Measurements from ENCODE around the gene BEND6. TPM values are rescaled to one million over a fixed set of nuclear protein-coding genes. Genes with fewer than 3 reads are reported as not detected.
"Not testable (repeated sequence)": the region's sequence is repeated elsewhere in the genome, so short reads cannot be mapped to it uniquely, and the experiment has no call there.

The BEND6 gene
- total RNA-seq, 1 donor, result 34.8 TPM

DNA sequence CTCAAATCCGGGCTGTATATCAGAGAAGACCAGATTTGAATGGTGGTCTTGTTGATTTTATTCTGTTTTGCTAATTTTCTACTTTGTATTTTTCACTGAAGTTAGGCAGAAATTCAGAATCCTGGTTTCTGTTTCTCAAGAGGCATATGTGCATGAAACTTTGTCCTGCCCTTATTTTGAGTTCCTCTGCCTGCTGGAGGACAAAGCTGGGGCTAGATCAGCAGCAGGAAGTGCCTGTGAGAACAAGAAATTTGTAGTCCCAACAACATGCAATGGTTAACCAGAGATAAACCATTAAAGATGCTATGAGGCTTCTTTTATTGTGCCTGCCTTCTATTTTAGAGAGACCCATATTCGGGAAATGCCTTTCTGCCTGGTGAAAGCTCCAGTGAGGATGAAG lies 37.1 kb downstream of the BEND6 start:
- TF ChIP-seq, protein P1, sequence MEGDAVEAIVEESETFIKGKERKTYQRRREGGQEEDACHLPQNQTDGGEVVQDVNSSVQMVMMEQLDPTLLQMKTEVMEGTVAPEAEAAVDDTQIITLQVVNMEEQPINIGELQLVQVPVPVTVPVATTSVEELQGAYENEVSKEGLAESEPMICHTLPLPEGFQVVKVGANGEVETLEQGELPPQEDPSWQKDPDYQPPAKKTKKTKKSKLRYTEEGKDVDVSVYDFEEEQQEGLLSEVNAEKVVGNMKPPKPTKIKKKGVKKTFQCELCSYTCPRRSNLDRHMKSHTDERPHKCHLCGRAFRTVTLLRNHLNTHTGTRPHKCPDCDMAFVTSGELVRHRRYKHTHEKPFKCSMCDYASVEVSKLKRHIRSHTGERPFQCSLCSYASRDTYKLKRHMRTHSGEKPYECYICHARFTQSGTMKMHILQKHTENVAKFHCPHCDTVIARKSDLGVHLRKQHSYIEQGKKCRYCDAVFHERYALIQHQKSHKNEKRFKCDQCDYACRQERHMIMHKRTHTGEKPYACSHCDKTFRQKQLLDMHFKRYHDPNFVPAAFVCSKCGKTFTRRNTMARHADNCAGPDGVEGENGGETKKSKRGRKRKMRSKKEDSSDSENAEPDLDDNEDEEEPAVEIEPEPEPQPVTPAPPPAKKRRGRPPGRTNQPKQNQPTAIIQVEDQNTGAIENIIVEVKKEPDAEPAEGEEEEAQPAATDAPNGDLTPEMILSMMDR (IDR thresholded peaks at IDR 0.05; ENCODE audit: insufficient read depth, low read length), result no peak

DNA sequence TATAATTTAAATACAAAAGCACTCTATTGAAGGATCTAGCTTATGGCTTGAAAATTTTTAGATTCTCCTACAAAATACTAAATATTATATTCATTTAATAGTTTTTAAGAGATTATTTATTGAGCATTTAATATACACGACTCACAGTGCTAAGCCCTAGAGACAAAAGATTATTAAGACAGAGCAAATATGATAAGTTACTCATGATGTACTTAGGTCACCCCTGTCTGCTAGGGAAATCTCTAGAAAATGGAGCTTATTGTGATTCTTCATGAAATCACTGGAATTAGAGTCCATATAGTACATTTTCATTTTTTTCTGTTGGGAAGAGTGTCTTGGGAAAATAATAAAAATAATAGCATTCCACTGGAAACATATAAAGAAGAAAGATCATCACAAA lies 37.8 kb downstream of the BEND6 start:
- no peak overlapping the region for H3K4me3 ChIP-seq (ENCODE audit: low read depth, low read length)
- TF ChIP-seq, protein P1 (IDR thresholded peaks at IDR 0.05; ENCODE audit: insufficient read depth, low read length), result no peak
- DNase-seq (ENCODE audit: low read depth), result no peak

More for the DNA sequence above, 37.1 kb downstream of the BEND6 start:
- H3K4me3 ChIP-seq (ENCODE audit: low read depth, low read length), result no peak overlapping the region
- DNase-seq (ENCODE audit: low read depth), result no peak

DNA sequence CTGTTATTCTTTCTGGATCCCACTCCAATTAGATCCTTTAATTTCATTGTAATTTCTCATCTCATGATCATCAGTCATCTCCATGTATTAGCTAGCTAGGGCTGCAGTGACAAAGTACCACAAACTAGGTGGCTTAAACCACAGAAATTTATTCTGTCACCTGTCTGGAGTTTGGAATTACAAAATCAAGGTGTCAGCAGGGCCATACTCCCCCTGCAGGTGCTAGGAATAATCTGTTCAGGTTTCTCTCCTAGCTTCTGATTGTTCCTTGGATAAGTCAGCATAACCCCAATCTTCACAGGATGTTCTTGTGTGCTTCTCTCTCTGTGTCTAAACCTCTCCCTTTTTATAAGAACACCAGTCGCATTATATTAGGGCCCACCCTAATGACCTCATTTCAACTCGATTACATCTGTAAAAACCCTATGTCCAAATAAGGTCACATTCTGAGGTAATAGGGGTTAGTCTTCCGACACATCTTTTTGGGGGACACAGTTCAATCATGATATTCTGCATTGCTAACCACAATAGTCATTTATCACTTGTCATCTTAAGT lies 40.5 kb downstream of the BEND6 start:
- H3K4me3 ChIP-seq (ENCODE audit: low read depth, low read length), result no peak overlapping the region
- TF ChIP-seq, protein P1 (IDR thresholded peaks at IDR 0.05; ENCODE audit: insufficient read depth, low read length), result no peak
- DNase-seq (ENCODE audit: low read depth), result no peak

DNA sequence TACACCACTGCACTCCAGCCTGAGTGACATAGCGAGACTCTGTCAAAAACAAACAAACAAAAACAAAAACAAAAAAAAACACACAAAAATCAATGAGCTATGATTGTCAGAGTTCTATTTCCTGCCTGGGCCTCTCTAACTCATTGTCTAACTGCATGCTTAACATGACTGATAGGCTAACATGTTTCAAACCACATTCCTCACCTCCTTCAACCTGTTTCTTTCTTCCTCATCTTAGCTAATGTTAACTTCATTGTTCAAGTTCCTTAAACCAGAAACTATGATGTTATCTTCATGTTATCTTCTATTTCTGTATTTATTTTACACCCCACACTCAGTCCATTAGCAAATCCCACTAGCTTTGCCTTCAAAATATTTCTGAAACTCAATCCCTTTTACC lies 41.5 kb downstream of the BEND6 start:
- no peak for DNase-seq (ENCODE audit: low read depth)
- H3K4me3 ChIP-seq (ENCODE audit: low read depth, low read length), result no peak overlapping the region
- TF ChIP-seq, protein P1 (IDR thresholded peaks at IDR 0.05; ENCODE audit: insufficient read depth, low read length), result no peak

DNA sequence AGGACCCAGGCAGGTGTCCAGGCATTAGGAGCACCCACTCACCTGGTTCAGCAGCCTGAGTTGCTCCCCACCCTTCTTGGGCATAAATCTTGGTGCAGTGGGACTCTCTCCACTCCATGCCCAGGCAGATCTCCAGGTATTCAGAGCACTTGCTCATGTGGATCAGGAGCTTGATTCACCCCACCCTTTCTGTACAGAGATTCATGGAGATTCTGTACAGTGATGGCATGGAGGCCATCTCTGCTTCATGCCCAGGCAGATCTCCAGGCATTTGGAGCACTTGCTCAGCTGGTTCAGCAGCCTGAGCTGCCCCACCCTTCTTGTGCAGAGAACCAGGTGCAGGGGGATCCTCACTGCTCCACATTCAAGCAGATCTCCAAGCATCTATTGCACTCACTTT lies 44.1 kb downstream of the BEND6 start:
- DNase-seq (ENCODE audit: low read depth), result no peak
- H3K4me3 ChIP-seq (ENCODE audit: low read depth, low read length), result no peak overlapping the region
- TF ChIP-seq, protein P1 (IDR thresholded peaks at IDR 0.05; ENCODE audit: insufficient read depth, low read length), result no peak

DNA sequence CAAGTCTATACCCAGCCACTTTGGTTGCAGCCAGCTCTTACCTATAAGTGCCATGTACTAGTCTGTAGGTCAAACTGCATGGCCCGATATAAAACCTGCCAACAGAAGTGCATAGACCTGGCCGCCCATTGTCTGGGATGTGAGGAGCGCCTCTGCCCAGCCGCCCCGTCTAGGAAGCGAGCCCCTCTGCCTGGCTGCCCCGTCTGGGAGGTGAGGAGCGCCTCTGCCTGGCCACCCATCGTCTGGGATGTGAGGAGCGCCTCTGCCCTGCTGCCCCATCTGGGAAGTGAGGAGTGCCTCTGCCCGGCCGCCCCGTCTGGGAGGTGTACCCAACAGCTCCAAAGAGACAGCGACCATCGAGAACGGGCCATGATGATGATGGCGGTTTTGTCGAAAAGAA lies 44.8 kb downstream of the BEND6 start:
- not testable (repeated sequence) for DNase-seq (ENCODE audit: low read depth); H3K4me3 ChIP-seq (ENCODE audit: low read depth, low read length)

DNA sequence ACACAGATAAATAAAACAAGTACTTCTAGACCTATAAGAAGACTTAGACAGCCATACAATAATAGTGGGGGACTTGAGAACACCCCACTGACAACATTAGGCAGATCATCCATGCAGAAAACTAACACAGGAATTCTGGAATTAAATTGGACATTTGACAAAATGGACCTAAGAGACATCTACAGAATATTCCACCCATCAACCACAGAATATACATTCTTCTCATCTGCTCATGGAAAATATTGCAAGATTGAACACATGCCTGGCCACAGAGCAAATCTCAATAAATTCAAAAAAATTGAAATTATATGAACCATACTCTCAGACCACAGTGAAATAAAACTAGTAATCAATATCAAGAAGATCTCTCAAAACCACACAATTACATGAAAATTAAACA lies 47.3 kb downstream of the BEND6 start:
- no peak for DNase-seq (ENCODE audit: low read depth)
- TF ChIP-seq, protein P1 (IDR thresholded peaks at IDR 0.05; ENCODE audit: insufficient read depth, low read length), result no peak
- H3K4me3 ChIP-seq (ENCODE audit: low read depth, low read length), result no peak overlapping the region

All from fibroblast of the aortic adventitia (primary cell).